A549 (cell line): Measurements from ENCODE around the gene POLR3E.

ENCODE experiments used
- BCL3 ChIP-seq: fragments of >200 bp; sonication (Bioruptor Twin); formaldehyde crosslinking; IDR thresholded peaks from 3 replicates; pipeline ENCODE4 v1.6.1; 2016
- CEBPB ChIP-seq, 2 experiments: fragments of >200 bp in 1 of 2; sonication (Bioruptor Twin) in 1 of 2; formaldehyde crosslinking in 1 of 2; IDR thresholded peaks; 2 replicates each; pipeline ENCODE4 v1.6.1; 2012 to 2016
- CHD2 ChIP-seq: fragments of 150-350 bp; IDR thresholded peaks from 2 replicates; pipeline ENCODE4 v1.6.1; 2014; ENCODE audit warnings: low read length; ENCODE audit not compliant: partially characterized antibody
- CTCF ChIP-seq: fragments of >200 bp; sonication (Bioruptor Twin); formaldehyde crosslinking; IDR thresholded peaks from 3 replicates; pipeline ENCODE4 v1.5.1; 2016
- EP300 ChIP-seq, 2 experiments: fragments of >200 bp; sonication (Bioruptor Twin); formaldehyde crosslinking; IDR thresholded peaks; 2 replicates in 1 of 2; 3 replicates in 1 of 2; pipeline ENCODE4 v1.6.1; 2016 to 2017
- HOXA7 ChIP-seq: fragments of 250-450 bp; sonication (Bioruptor Pico); IDR thresholded peaks from 2 replicates; pipeline ENCODE4 v1.5.0; 2020; ENCODE audit warnings: mild to moderate bottlenecking, moderate library complexity
- NR3C1 ChIP-seq: fragments of >200 bp; sonication (Bioruptor Twin); formaldehyde crosslinking; IDR thresholded peaks from 3 replicates; pipeline ENCODE4 v1.6.1; 2017
- POLR2A ChIP-seq: IDR thresholded peaks from 2 replicates; pipeline ENCODE4 v1.6.1; 2012; ENCODE audit warnings: mild to moderate bottlenecking, low read length
- USF2 ChIP-seq: fragments of 450-650 bp; IDR thresholded peaks from 2 replicates; pipeline ENCODE4 v1.6.1; 2014; ENCODE audit warnings: antibody characterized with exemption
- ZFP36 ChIP-seq: fragments of 450-650 bp; IDR thresholded peaks from 2 replicates; pipeline ENCODE4 v1.6.1; 2014; ENCODE audit warnings: borderline replicate concordance; ENCODE audit not compliant: partially characterized antibody

GRCh38 chr16:22346483-22346882, 49.3 kb downstream of the POLR3E start:
- TF ChIP-seq CEBPB (IDR thresholded peaks at IDR 0.05) (peak; percentile 30 to 59; a peak in 3 of 4 replicates), USF2 (no peak), CTCF (no peak), EP300 (IDR thresholded peaks at IDR 0.05) (no peak), ZFP36 (no peak), POLR2A (no peak), NR3C1 (no peak), HOXA7 (CRISPR knock-in tag) (no peak), BCL3 (no peak), CHD2 (no peak)
